Upper lobe of left lung (tissue), 6 donors: ENCODE measurements around the gene PPP2R2C. TPM values are rescaled to one million over a fixed set of nuclear protein-coding genes. Genes with fewer than 3 reads are reported as not detected.

ENCODE experiments used
- ATAC-seq, 2 donors: fragments of 200-7000 bp; cut with Tn5 transposase; one replicate each; pipeline ENCODE4 v1.9.1; 2022; ENCODE audit warnings: mild to moderate bottlenecking in 2 of 2, moderate library complexity in 2 of 2; ENCODE audit not compliant: low FRiP score in 2 of 2
- DNase-seq, 2 donors: peaks; one replicate each; pipeline ENCODE4 v3.0.0-alpha.2; 2019 to 2020
- H3K27ac ChIP-seq, 4 donors: fragments of 200-600 bp; sonication (generic); one replicate each; pipeline ENCODE4 v1.5.1; 2016 to 2019
- H3K27me3 ChIP-seq, 4 donors: fragments of 200-600 bp; sonication (generic); one replicate each; pipeline ENCODE4 v1.5.1; 2017 to 2019
- H3K36me3 ChIP-seq, 4 donors: fragments of 200-600 bp; sonication (generic); one replicate each; pipeline ENCODE4 v1.5.1; 2016 to 2019
- H3K4me1 ChIP-seq, 4 donors: fragments of 200-600 bp; sonication (generic); one replicate each; pipeline ENCODE4 v1.5.1; 2018 to 2019
- H3K4me3 ChIP-seq, 4 donors: fragments of 200-600 bp; sonication (generic); one replicate each; pipeline ENCODE4 v1.5.1; 2017 to 2019; ENCODE audit warnings: mild to moderate bottlenecking in 2 of 4, moderate library complexity in 1 of 4
- H3K9me3 ChIP-seq, 4 donors: fragments of 200-600 bp; sonication (generic); one replicate each; pipeline ENCODE4 v1.5.1; 2018 to 2019
- EP300 ChIP-seq, 4 donors: sonication (generic); formaldehyde crosslinking; IDR thresholded peaks; one replicate each; pipeline ENCODE4 v1.5.1; 2017; ENCODE audit warnings: antibody characterized with exemption in 4 of 4, control low read depth in 2 of 4
- POLR2A ChIP-seq, 4 donors: fragments of 450-650 bp; IDR thresholded peaks; one replicate each; pipeline ENCODE4 v1.5.1; 2016 to 2017; ENCODE audit warnings: antibody characterized with exemption in 4 of 4, mild to moderate bottlenecking in 2 of 4
- POLR2AphosphoS5 ChIP-seq, 2 donors: sonication (generic); formaldehyde crosslinking; IDR thresholded peaks; one replicate each; pipeline ENCODE4 v1.5.1; 2017; ENCODE audit warnings: antibody characterized with exemption in 2 of 2
- WGBS, 2 donors: methylation state at CpG; one replicate each; pipeline ENCODE4 v1.1.5; 2017 to 2018; 5-methylcytosine and 5-hydroxymethylcytosine counted together
- total RNA-seq, 6 donors: library from RNA; depleted of rRNA in 4 of 6; stranded (reverse); fragments of >200 nt in 4 of 6; gene quantifications; one replicate each; pipeline versions ENCODE4 v1.1.0 to v1.2.1, GENCODE V29; 2016 to 2021
- TF ChIP-seq, protein P1 (sequence below), 6 experiments: fragments of 450-650 bp in 4 of 6; fragments of 200-600 bp in 2 of 6; sonication (generic) in 2 of 6; IDR thresholded peaks; one replicate each; pipeline ENCODE4 v1.5.1; 2016 to 2019; ENCODE audit warnings: antibody characterized with exemption in 6 of 6
- donor health status: DM: no; HTN: no; CAD: no; lungs with moderate emphysema.
- donor health status: DM: no; HTN: yes; CAD: no; lungs with severe emphysema.

PPP2R2C gene
- total RNA-seq, 6 donors from 2014 or later: 0.09 to 0.17 TPM; not detected in 4

DNA sequence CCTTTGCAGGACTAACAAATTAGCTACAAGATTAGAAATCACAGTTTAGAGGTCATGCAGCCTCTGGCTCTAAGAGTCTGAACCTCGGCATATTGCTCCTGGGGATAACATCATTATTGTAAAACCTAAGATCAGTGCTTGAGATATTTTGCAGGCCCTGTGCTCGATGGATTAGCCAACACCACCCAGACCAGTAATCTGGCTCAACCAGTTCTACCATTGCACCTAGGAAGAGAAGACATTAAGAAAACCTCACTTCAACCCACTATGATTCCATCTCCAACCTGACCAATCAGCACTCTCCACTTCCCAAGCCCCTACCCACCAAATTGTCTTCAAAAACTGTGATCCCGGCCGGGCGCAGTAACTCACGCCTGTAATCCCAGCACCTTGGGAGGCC, 159.2 kb downstream of the PPP2R2C start:
- Histone ChIP-seq H3K36me3 (no peaks in the 10 kb centered on the region), H3K27me3 (peaks cover 0 to 10% (median 0%) of the 10 kb centered on the region in 4 donors), H3K4me3 (no peak overlapping the region), H3K4me1 (peaks cover 0 to 11% (median 2%) of the 10 kb centered on the region in 4 donors), H3K9me3 (peaks cover 0 to 2% (median 0%) of the 10 kb centered on the region in 4 donors), H3K27ac (no peak overlapping the region)
- TF ChIP-seq, protein P1, sequence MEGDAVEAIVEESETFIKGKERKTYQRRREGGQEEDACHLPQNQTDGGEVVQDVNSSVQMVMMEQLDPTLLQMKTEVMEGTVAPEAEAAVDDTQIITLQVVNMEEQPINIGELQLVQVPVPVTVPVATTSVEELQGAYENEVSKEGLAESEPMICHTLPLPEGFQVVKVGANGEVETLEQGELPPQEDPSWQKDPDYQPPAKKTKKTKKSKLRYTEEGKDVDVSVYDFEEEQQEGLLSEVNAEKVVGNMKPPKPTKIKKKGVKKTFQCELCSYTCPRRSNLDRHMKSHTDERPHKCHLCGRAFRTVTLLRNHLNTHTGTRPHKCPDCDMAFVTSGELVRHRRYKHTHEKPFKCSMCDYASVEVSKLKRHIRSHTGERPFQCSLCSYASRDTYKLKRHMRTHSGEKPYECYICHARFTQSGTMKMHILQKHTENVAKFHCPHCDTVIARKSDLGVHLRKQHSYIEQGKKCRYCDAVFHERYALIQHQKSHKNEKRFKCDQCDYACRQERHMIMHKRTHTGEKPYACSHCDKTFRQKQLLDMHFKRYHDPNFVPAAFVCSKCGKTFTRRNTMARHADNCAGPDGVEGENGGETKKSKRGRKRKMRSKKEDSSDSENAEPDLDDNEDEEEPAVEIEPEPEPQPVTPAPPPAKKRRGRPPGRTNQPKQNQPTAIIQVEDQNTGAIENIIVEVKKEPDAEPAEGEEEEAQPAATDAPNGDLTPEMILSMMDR (IDR thresholded peaks at IDR 0.05): no peak
- TF ChIP-seq EP300 (IDR thresholded peaks at IDR 0.05) (no peak), POLR2A (IDR thresholded peaks at IDR 0.05) (no peak), POLR2AphosphoS5 (IDR thresholded peaks at IDR 0.05) (no peak)
- DNase-seq (no peak), ATAC-seq (no peak)
- 84 to 95% methylated on average over 6 of the region's 6 CpGs for WGBS, 2 donors

DNA sequence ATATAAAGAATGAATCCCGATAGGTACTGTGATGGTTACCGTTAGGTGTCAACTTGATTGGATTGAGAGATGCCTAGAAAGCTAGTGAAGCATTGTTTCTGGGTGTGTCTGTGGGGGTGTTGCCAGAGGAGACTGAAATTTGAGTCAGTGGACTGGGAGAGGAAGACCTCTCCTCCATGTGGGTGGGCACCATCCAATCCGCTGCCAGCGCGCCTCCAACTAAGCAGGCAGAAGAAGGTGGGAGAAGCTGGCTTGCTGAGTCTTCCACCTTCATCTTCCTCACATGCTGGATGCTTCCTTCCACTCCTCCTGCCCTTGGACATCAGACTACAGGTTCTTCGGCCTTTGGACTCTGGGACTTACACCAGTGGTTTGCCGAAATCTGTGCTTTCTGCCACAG, 162.6 kb downstream of the PPP2R2C start:
- 88 to 90% methylated on average over 7 of the region's 7 CpGs for WGBS, 2 donors
- DNase-seq: no peak
- H3K4me1 ChIP-seq: peaks cover 0 to 11% (median 2%) of the 10 kb centered on the region in 4 donors
- H3K27ac ChIP-seq: no peak overlapping the region
- peak overlapping the region in 1 of 4 donors; percentile 58 for H3K4me3 ChIP-seq
- no peak for ATAC-seq
- H3K36me3 ChIP-seq: peaks cover 0 to 3% (median 0%) of the 10 kb centered on the region in 4 donors
- peaks cover 0 to 2% (median 0%) of the 10 kb centered on the region in 4 donors for H3K9me3 ChIP-seq
- peaks cover 0 to 10% (median 0%) of the 10 kb centered on the region in 4 donors for H3K27me3 ChIP-seq
- no peak for TF ChIP-seq POLR2A (IDR thresholded peaks at IDR 0.05)
- TF ChIP-seq, protein P1 (IDR thresholded peaks at IDR 0.05): no peak
- no peak for TF ChIP-seq POLR2AphosphoS5 (IDR thresholded peaks at IDR 0.05)
- no peak for TF ChIP-seq EP300 (IDR thresholded peaks at IDR 0.05)

DNA sequence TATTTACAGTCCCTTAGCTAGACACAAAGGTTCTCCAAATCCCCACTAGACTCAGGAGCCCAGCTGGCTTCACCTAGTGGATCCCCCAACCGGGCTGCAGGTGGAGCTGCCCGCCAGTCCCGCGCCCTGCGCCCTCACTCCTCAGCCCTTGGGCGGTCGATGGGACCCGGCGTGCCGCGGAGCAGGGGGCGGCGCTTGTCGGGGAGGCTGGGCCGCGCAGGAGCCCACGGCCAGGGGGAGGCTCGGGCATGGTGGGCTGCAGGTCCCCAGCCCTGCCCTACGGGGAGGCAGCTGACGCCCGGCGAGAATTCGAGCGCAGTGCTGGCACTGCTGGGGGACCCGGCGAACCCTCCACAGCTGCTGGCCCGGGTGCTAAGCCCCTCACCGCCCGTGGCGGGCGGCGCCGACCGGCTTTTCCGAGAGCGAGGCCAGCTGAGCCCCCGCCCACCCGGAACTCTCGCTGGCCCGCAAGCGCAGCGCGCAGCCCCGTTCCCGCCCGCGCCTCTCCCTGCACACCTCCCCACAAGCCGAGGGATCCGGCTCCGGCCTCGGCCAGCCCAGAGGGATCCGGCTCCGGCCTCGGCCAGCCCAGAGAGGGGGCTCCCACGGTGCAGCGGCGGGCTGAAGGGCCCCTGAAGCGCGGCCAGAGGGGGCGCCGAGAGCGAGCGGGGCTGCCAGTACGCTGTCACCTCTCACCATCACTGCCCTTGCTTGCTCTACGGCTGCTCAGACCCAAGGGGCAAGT, 163.3 kb downstream of the PPP2R2C start:
- WGBS, 2 donors: 9 to 11% methylated on average over 19 to 30 of the region's 65 CpGs
- ATAC-seq (peak in 1 of 2 donors; percentile 53), DNase-seq (peak in 1 of 2 donors; percentile 87)
- Histone ChIP-seq H3K4me1 (peaks cover 0 to 11% (median 2%) of the 10 kb centered on the region in 4 donors), H3K9me3 (peaks cover 0 to 2% (median 0%) of the 10 kb centered on the region in 4 donors), H3K36me3 (peaks cover 0 to 10% (median 0%) of the 10 kb centered on the region in 4 donors), H3K4me3 (peak overlapping the region; percentile 27 to 58 (median 44)), H3K27ac (peak overlapping the region in 2 of 4 donors; percentile 71 to 75), H3K27me3 (peaks cover 0 to 10% (median 0%) of the 10 kb centered on the region in 4 donors)
- TF ChIP-seq, protein P1 (IDR thresholded peaks at IDR 0.05): peak in 1 of 6 experiments; percentile 25
- no peak for TF ChIP-seq POLR2AphosphoS5 (IDR thresholded peaks at IDR 0.05)

DNA sequence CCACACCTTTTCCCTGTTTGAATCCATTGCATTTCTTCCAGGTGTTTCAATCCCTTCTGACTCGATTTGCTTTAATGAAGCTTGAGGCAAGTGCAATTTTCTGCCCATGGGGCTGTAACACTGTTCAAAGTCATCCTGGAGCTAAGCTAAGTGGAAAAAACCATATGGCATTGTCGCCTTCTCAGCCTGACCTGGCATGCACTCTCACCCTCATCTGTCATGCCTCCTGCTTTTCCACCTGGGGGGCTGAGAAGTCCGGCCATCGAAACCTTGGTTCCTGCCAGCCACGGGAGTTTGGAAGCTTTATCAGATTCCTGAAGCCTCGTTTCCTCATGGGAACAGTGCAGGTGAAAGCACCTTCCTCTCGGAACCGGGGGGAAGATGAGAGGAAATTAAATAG, 164.5 kb downstream of the PPP2R2C start:
- Histone ChIP-seq H3K4me3 (no peak overlapping the region), H3K4me1 (peaks cover 0 to 11% (median 2%) of the 10 kb centered on the region in 4 donors), H3K9me3 (peaks cover 0 to 2% (median 0%) of the 10 kb centered on the region in 4 donors), H3K27ac (no peak overlapping the region), H3K27me3 (peaks cover 0 to 10% (median 0%) of the 10 kb centered on the region in 4 donors), H3K36me3 (peaks cover 0 to 21% (median under 1%) of the 10 kb centered on the region in 4 donors)
- WGBS, 2 donors: 79 to 81% methylated on average over 8 of the region's 8 CpGs
- no peak for DNase-seq
- ATAC-seq: no peak
- TF ChIP-seq, protein P1 (IDR thresholded peaks at IDR 0.05): no peak
- TF ChIP-seq EP300 (IDR thresholded peaks at IDR 0.05): no peak
- TF ChIP-seq POLR2AphosphoS5 (IDR thresholded peaks at IDR 0.05): no peak
- no peak for TF ChIP-seq POLR2A (IDR thresholded peaks at IDR 0.05)
